Nephron progenitor cell (in vitro differentiated cells): Measurements from ENCODE around the gene ETFBKMT.
"Not testable (repeated sequence)": the region's sequence is repeated elsewhere in the genome, so short reads cannot be mapped to it uniquely, and the experiment has no call there.

Experiments
- DNase-seq: peaks from one replicate; pipeline ENCODE4 v3.0.0; 2021
- H3K27ac Mint-ChIP-seq: 2 replicates; pipeline ENCODE4 v1.8.0; 2021; ENCODE audit warnings: mild to moderate bottlenecking, moderate library complexity, mixed read lengths
- H3K27me3 Mint-ChIP-seq: 2 replicates; pipeline ENCODE4 v1.8.0; 2021; ENCODE audit warnings: mild to moderate bottlenecking, low read depth, mixed read lengths; ENCODE audit not compliant: poor library complexity
- H3K36me3 Mint-ChIP-seq: 2 replicates; pipeline ENCODE4 v1.8.0; 2021; ENCODE audit warnings: low read depth, mixed read lengths
- H3K4me1 Mint-ChIP-seq: 2 replicates; pipeline ENCODE4 v1.8.0; 2021; ENCODE audit warnings: mixed read lengths
- H3K4me3 Mint-ChIP-seq: 2 replicates; pipeline ENCODE4 v1.8.0; 2021; ENCODE audit warnings: mild to moderate bottlenecking, moderate library complexity, mixed read lengths
- H3K9me3 Mint-ChIP-seq: 2 replicates; pipeline ENCODE4 v1.8.0; 2021; ENCODE audit warnings: mild to moderate bottlenecking, moderate library complexity, mixed read lengths
- CTCF ChIP-seq: fragments of 200-600 bp; sonication (generic); IDR thresholded peaks from 2 replicates; pipeline ENCODE4 v1.5.0; 2021; ENCODE audit warnings: antibody characterized with exemption

The ETFBKMT gene

GRCh38 chr12:31682136-31682962 is 22.9 kb downstream of the ETFBKMT start:
- Mint-ChIP-seq H3K27ac (no peak overlapping the region), H3K9me3 (peaks cover 69% of the 10 kb centered on the region), H3K36me3 (peaks cover 66% of the 10 kb centered on the region), H3K27me3 (peaks cover 3% of the 10 kb centered on the region), H3K4me3 (no peak overlapping the region), H3K4me1 (no peaks in the 10 kb centered on the region)
- TF ChIP-seq CTCF, result peak; percentile 62
- DNase-seq, result peak; percentile 49

- Mint-ChIP-seq H3K27ac (no peak overlapping the region), H3K36me3 (peaks cover 90% of the 10 kb centered on the region), H3K4me3 (no peak overlapping the region), H3K9me3 (peaks cover 78% of the 10 kb centered on the region), H3K27me3 (peaks cover 3% of the 10 kb centered on the region), H3K4me1 (no peaks in the 10 kb centered on the region)
- TF ChIP-seq CTCF, result no peak
- DNase-seq, result no peak
Observed at GRCh38 chr12:31685801-31686200, 26.3 kb downstream of the ETFBKMT start.

- H3K9me3 Mint-ChIP-seq, result peaks cover 74% of the 10 kb centered on the region
- H3K4me1 Mint-ChIP-seq, result no peaks in the 10 kb centered on the region
- no peak overlapping the region for H3K4me3 Mint-ChIP-seq
- H3K36me3 Mint-ChIP-seq, result peaks cover 97% of the 10 kb centered on the region
- H3K27ac Mint-ChIP-seq, result no peak overlapping the region
- DNase-seq, result no peak
- peaks cover 3% of the 10 kb centered on the region for H3K27me3 Mint-ChIP-seq
- TF ChIP-seq CTCF, result no peak
Observed at GRCh38 chr12:31687101-31687527, 27.6 kb downstream of the ETFBKMT start.

GRCh38 chr12:31689921-31690320 is 30.4 kb downstream of the ETFBKMT start:
- H3K36me3 Mint-ChIP-seq, result peaks cover 86% of the 10 kb centered on the region
- H3K27ac Mint-ChIP-seq, H3K4me3 Mint-ChIP-seq, DNase-seq, H3K4me1 Mint-ChIP-seq, H3K27me3 Mint-ChIP-seq: not testable (repeated sequence)
- peaks cover 47% of the 10 kb centered on the region for H3K9me3 Mint-ChIP-seq

- peaks cover 6% of the 10 kb centered on the region for H3K9me3 Mint-ChIP-seq
- no peak for DNase-seq
- H3K27me3 Mint-ChIP-seq, result peaks cover 4% of the 10 kb centered on the region
- H3K27ac Mint-ChIP-seq, result no peak overlapping the region
- H3K36me3 Mint-ChIP-seq, result peaks cover 61% of the 10 kb centered on the region
- no peak for TF ChIP-seq CTCF
- H3K4me3 Mint-ChIP-seq, result no peak overlapping the region
- H3K4me1 Mint-ChIP-seq, result peaks cover 6% of the 10 kb centered on the region
Observed at GRCh38 chr12:31702047-31702446, 42.6 kb downstream of the ETFBKMT start.

GRCh38 chr12:31705621-31706020 is 46.1 kb downstream of the ETFBKMT start:
- DNase-seq, result no peak
- Mint-ChIP-seq H3K27me3 (peaks cover 6% of the 10 kb centered on the region), H3K4me3 (no peak overlapping the region), H3K9me3 (peaks cover 39% of the 10 kb centered on the region), H3K27ac (peak overlapping the region; percentile 86), H3K4me1 (peaks cover 6% of the 10 kb centered on the region), H3K36me3 (peaks cover 67% of the 10 kb centered on the region)
- TF ChIP-seq CTCF, result no peak

GRCh38 chr12:31708118-31708517 is 48.6 kb downstream of the ETFBKMT start:
- not testable (repeated sequence) for H3K27ac Mint-ChIP-seq, H3K4me3 Mint-ChIP-seq, H3K27me3 Mint-ChIP-seq, DNase-seq, H3K4me1 Mint-ChIP-seq
- Mint-ChIP-seq H3K9me3 (peaks cover 41% of the 10 kb centered on the region), H3K36me3 (peaks cover 59% of the 10 kb centered on the region)
